Measurements from ENCODE around the gene C12orf50. TPM values are rescaled to one million over a fixed set of nuclear protein-coding genes. Genes with fewer than 3 reads are reported as not detected.

Gene C12orf50
- polyA plus RNA-seq, 2 of the 4 experiments (the other 2 are of a cell fraction), result 0.03 TPM; not detected in 1

- ChIA-PET CTCF (no interaction called here), POLR2A (no interaction called here)
- Histone ChIP-seq H3K4me2 (peak overlapping the region; percentile 46), H3K9me3 (0 out of 3 replicates have a peak, but pooled peaks cover 4% of the 10 kb centered on the region), H3K4me1 (peaks cover 16% of the 10 kb centered on the region; the same call in 2 of the 3 replicates), H3K4me3 (no peak overlapping the region), H3K27ac (no peak overlapping the region)
- TF ChIP-seq ESRRA (IDR thresholded peaks at IDR 0.05; ENCODE audit: borderline replicate concordance, low read length) (no peak), FOSL2 (IDR thresholded peaks at IDR 0.05) (no peak), FOSL2 (CRISPR knock-in tag; IDR thresholded peaks at IDR 0.05) (peak; percentile 28)
- FAIRE-seq (no peak), DNase-seq (ENCODE audit: low read depth in 1 of 2, low spot score in 1 of 2) (peak in 1 of 2 experiments; percentile 31), ATAC-seq (peak; percentile 47 to 73; a peak in 3 of 6 replicates)
- 31% methylated on average over 3 of the region's 3 CpGs for WGBS (ENCODE audit: missing lambda C conversion rate)
Observed at GRCh38 chr12:87931812-87932211, 97.4 kb downstream of the C12orf50 start.

- Histone ChIP-seq H3K4me1 (peaks cover 16% of the 10 kb centered on the region; the same call in 2 of the 3 replicates), H3K4me3 (no peak overlapping the region), H3K4me2 (peak overlapping the region; percentile 28; the same call in 1 of the 3 replicates), H3K9me3 (0 out of 3 replicates have a peak, but pooled peaks cover under 1% of the 10 kb centered on the region), H3K27ac (no peak overlapping the region)
- no peak for TF ChIP-seq FOSL2 (IDR thresholded peaks at IDR 0.05)
- TF ChIP-seq FOSL2 (CRISPR knock-in tag; IDR thresholded peaks at IDR 0.05), result no peak
- TF ChIP-seq CBX2 (IDR thresholded peaks at IDR 0.05; ENCODE audit: borderline replicate concordance, low read depth), result no peak
- no peak for ATAC-seq
- peak; percentile 81 for FAIRE-seq
- POLR2A ChIA-PET, result no interaction called here
- CTCF ChIA-PET, result no interaction called here
- no peak for DNase-seq (ENCODE audit: low read depth in 1 of 2, low spot score in 1 of 2)
- 67% methylated on average over 1 of the region's 1 CpG for WGBS (ENCODE audit: missing lambda C conversion rate)
Observed at GRCh38 chr12:87930627-87931026, 98.6 kb downstream of the C12orf50 start.

Small RNA genes within 50 kb of the gene (small RNA-seq; reads per million reads assigned to genes)
- gene RNA5SP364, result 0 to 0.04 (median 0) reads per million in 6 experiments

Other genes with a start within 250 kb of the C12orf50 start
- 12.4 and 23.1 TPM in 2 replicates for gene CEP290, start 112.7 kb upstream of the C12orf50 start, polyA plus RNA-seq (2011; rRNA removed)
- 6.7 to 7.9 TPM (median 6.8 TPM) in 3 replicates for gene CEP290, start 112.7 kb upstream of the C12orf50 start, polyA plus RNA-seq (2017; fragmentation: RNase III; extraction: RNeasy Plus Mini Kit Qiagen cat#74134 plus additional on column Dnase treatment)
- 32.7 and 34.9 TPM in 2 replicates for gene TMTC3, start 112.9 kb upstream of the C12orf50 start, polyA plus RNA-seq (2011; rRNA removed)
- 10.8 to 12.0 TPM (median 11.5 TPM) in 3 replicates for gene TMTC3, start 112.9 kb upstream of the C12orf50 start, polyA plus RNA-seq (2017; fragmentation: RNase III; extraction: RNeasy Plus Mini Kit Qiagen cat#74134 plus additional on column Dnase treatment)

Measured in A549 (cell line).